Raji (cell line): ENCODE data around the gene MYMX.

Experiments
- POLR2A ChIP-seq: IDR thresholded peaks from 2 replicates; pipeline ENCODE4 v1.6.1; 2011; ENCODE audit warnings: low read depth, low read length, control low read depth; ENCODE audit not compliant: insufficient read depth

Gene MYMX

DNA sequence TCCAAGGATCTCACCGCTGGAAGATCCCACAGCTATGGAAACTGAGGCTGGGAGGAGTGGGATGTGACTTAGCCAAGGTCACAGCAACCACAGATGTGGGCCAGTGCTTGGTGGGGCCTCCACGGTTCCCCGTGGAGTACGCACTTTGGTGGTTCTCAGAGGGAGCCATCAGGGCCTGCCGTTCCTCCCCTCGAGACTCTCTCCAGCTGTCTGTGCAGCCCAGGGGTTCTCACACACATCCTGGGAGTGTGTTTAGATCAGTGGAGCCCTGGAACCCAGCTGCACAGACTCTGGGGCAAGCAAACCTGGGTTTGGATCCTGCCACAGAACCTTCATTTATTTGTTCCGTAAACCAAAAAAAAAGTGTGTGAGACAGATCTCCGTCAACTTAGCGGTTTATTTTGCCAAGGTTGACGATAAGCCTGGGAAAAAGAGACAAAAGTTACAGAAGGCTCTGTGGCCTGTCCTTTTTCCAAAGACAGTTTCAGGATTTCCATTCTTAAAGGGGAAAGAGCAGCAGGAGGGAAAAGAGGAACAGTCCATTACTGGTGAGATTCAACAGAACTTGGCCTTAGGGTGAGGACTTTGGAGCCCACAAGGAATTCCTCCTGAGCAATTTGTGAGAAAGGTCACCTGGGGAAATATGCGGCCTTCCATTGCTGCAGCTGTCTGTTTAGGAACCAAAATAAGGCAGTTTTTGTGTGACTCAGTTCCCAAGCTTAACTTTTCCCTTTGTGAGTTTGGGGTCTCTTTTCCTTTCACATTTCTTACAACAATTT, 13.6 kb upstream of the MYMX start:
- no peak for TF ChIP-seq POLR2A

- TF ChIP-seq POLR2A = no peak
Measured at GRCh38 chr6:44203955-44204354, 12.8 kb upstream of the MYMX start.

GRCh38 chr6:44207966-44208365, 8.8 kb upstream of the MYMX start:
- no peak for TF ChIP-seq POLR2A

- TF ChIP-seq POLR2A = no peak
Measured at GRCh38 chr6:44211284-44211683, 5.4 kb upstream of the MYMX start.

GRCh38 chr6:44214307-44214706, 2.4 kb upstream of the MYMX start:
- no peak for TF ChIP-seq POLR2A

- no peak for TF ChIP-seq POLR2A
Measured at GRCh38 chr6:44217332-44218143, 812 bp downstream of the MYMX start.

- peak; percentile 40 for TF ChIP-seq POLR2A
Measured at GRCh38 chr6:44219053-44219814, 2.5 kb downstream of the MYMX start.

GRCh38 chr6:44219815-44220784, 3.4 kb downstream of the MYMX start:
- TF ChIP-seq POLR2A = no peak

DNA sequence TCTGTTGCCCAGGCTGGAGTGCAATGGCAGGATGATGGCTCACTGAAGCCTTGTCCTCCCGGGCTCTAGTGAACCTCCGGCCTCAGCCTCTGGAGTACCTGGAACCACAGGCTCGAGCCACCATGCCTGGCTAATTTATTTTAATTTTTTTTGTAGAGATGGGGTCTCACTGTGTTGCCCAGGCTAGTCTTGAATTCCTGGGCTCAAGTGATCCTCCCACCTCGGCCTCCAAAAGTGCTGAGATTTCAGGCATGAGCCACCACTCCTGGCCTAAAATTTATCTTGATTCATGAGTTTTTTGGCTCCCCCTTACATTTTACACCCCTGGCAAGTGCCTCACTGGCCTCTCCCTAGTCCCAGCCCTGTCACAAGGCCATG, 4.2 kb downstream of the MYMX start:
- no peak for TF ChIP-seq POLR2A

DNA sequence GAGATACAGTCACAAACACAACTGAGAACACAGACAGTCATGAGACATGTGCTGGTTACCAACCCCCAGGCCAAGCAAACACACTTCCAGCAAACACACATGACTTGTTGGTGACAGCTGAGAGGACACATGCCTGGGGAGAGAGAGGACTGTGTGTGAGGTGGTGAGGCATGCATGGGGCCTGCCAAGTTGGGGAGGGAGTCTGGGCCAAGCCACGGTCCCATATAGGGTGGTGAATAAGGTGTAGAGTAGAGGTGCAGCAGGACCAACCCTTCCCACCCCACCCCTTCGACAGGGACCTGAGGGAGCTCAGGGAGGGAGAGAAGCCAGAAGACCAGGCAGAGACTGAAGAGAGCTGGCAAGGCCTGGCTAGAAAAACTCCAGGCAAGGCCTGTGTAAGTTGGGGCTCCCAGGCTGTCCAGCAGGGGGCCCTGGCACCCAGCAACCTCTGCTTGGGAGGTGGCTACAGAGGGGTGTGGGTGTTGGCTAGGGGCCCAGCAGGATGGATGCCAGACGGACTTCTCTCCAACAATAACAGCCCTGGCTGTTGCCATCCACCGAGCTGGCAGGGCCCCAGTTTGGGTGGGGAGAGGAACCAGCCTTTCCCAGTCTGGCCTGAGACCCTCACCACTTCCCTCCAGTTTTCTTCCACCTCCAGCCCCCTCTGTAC, 4.7 kb downstream of the MYMX start:
- peak; percentile 51 for TF ChIP-seq POLR2A

- no peak for TF ChIP-seq POLR2A
Measured at GRCh38 chr6:44221961-44222335, 5.2 kb downstream of the MYMX start.

- TF ChIP-seq POLR2A = no peak
Measured at GRCh38 chr6:44222486-44223318, 6.0 kb downstream of the MYMX start.

GRCh38 chr6:44223319-44224028, 6.7 kb downstream of the MYMX start, which contains the start of gene SLC29A1:
Gene SLC29A1 (plus strand): TSS chr6:44223595. CDS start chr6:44227314, 3,719 bp downstream.
- peak; percentile 93 for TF ChIP-seq POLR2A
